IMR-90 (cell line): ENCODE data around the gene HLA-DOB. TPM values are rescaled to one million over a fixed set of nuclear protein-coding genes. Genes with fewer than 3 reads are reported as not detected.

Experiments used
- ATAC-seq: fragments of 200-7000 bp; cut with Tn5 transposase; 2 replicates; pipeline ENCODE4 v1.9.1; 2020; ENCODE audit warnings: low read depth, mild to moderate bottlenecking, moderate library complexity
- BruUV-seq: library from RNA; stranded (reverse); fragments of 400-500 nt; replicated peaks from 2 replicates; lab custom pipeline; 2021; lab: Mats Ljungman, UMichigan
- CTCF ChIA-PET: fragments of 300-600 bp; formaldehyde crosslinking; extraction: SDS; loops from one replicate; lab custom pipeline; 2021; ENCODE audit warnings: antibody characterized with exemption; lab: Yijun Ruan, JAX
- POLR2A ChIA-PET: fragments of 300-600 bp; sonication (Branson Sonifier 250); formaldehyde crosslinking; loops from one replicate; lab custom pipeline; 2022; ENCODE audit warnings: antibody characterized with exemption; ENCODE audit not compliant: unreplicated experiment; lab: Charles Lee
- DNase-seq: peaks from one replicate; pipeline ENCODE4 v3.0.0; 2013
- H2AFZ ChIP-seq: replicated peaks from 2 replicates; pipeline ENCODE3; 2013; ENCODE audit warnings: low read length, mild to moderate bottlenecking; ENCODE audit not compliant: poor library complexity
- H2AK5ac ChIP-seq: 2 replicates; pipeline ENCODE4 v1.6.1; 2013; ENCODE audit warnings: low read depth, low read length, inconsistent platforms
- H2AK9ac ChIP-seq: replicated peaks from 2 replicates; pipeline ENCODE3; 2013; ENCODE audit warnings: mild to moderate bottlenecking, low read depth, low read length, moderate library complexity; ENCODE audit not compliant: poor library complexity
- H2BK120ac ChIP-seq: 2 replicates; pipeline ENCODE4 v1.6.1; 2013; ENCODE audit warnings: low read depth, low read length, inconsistent platforms
- H2BK15ac ChIP-seq: 3 replicates; pipeline ENCODE4 v1.6.1; 2013; ENCODE audit warnings: low read depth, low read length, inconsistent platforms
- H2BK20ac ChIP-seq: 2 replicates; pipeline ENCODE4 v1.6.1; 2013; ENCODE audit warnings: low read depth, mild to moderate bottlenecking, inconsistent platforms, low read length, moderate library complexity
- H2BK5ac ChIP-seq: 2 replicates; pipeline ENCODE4 v1.6.1; 2013; ENCODE audit warnings: mild to moderate bottlenecking, low read depth, low read length, inconsistent platforms; ENCODE audit not compliant: poor library complexity, severe bottlenecking
- H3K14ac ChIP-seq: replicated peaks from 2 replicates; pipeline ENCODE4 v1.6.1; 2013; ENCODE audit warnings: low read depth, low read length, inconsistent platforms
- H3K18ac ChIP-seq: 2 replicates; pipeline ENCODE4 v1.6.1; 2013; ENCODE audit warnings: low read depth, low read length, control low read depth
- H3K23ac ChIP-seq: 2 replicates; pipeline ENCODE4 v1.6.1; 2013; ENCODE audit warnings: low read depth, low read length, inconsistent platforms
- H3K27ac ChIP-seq: 2 replicates; pipeline ENCODE4 v1.5.1; 2013; ENCODE audit warnings: mild to moderate bottlenecking, control low read depth, low read length; ENCODE audit not compliant: insufficient read depth
- H3K27me3 ChIP-seq: 2 replicates; pipeline ENCODE4 v1.6.1; 2013; ENCODE audit warnings: low read length; ENCODE audit not compliant: control insufficient read depth, insufficient read depth
- H3K36me3 ChIP-seq: 2 replicates; pipeline ENCODE4 v1.6.1; 2013; ENCODE audit warnings: low read length, mixed read lengths; ENCODE audit not compliant: control insufficient read depth, insufficient read depth
- H3K4ac ChIP-seq: 2 replicates; pipeline ENCODE4 v1.6.1; 2013; ENCODE audit warnings: low read depth, low read length, inconsistent platforms
- H3K4me1 ChIP-seq: 2 replicates; pipeline ENCODE4 v1.6.1; 2013; ENCODE audit warnings: low read length, mixed read lengths; ENCODE audit not compliant: control insufficient read depth, insufficient read depth
- H3K4me2 ChIP-seq: 2 replicates; pipeline ENCODE4 v1.6.1; 2013; ENCODE audit warnings: low read depth, mild to moderate bottlenecking, control low read depth, low read length, moderate library complexity
- H3K4me3 ChIP-seq: 2 replicates; pipeline ENCODE4 v1.5.1; 2013; ENCODE audit warnings: low read depth, mild to moderate bottlenecking, control low read depth, low read length, moderate library complexity; ENCODE audit not compliant: insufficient read depth
- H3K56ac ChIP-seq: 2 replicates; pipeline ENCODE4 v1.6.1; 2013; ENCODE audit warnings: low read length, inconsistent platforms; ENCODE audit not compliant: insufficient read depth; ENCODE audit errors: extremely low read depth
- H3K79me1 ChIP-seq, 2 experiments: 2 replicates each; pipeline ENCODE4 v1.6.1; 2013; ENCODE audit warnings: low read length in 2 of 2, inconsistent platforms in 1 of 2, low read depth in 1 of 2
- H3K9ac ChIP-seq: 2 replicates; pipeline ENCODE4 v1.6.1; 2013; ENCODE audit warnings: low read depth, low read length, control low read depth
- H3K9me1 ChIP-seq: 2 replicates; pipeline ENCODE4 v1.6.1; 2013; ENCODE audit warnings: low read length, inconsistent platforms; ENCODE audit not compliant: insufficient read depth
- H3K9me3 ChIP-seq: 2 replicates; pipeline ENCODE4 v1.6.1; 2013; ENCODE audit warnings: low read length; ENCODE audit not compliant: control insufficient read depth, insufficient read depth
- H4K20me1 ChIP-seq: 2 replicates; pipeline ENCODE4 v1.6.1; 2013; ENCODE audit warnings: low read length, inconsistent platforms; ENCODE audit not compliant: insufficient read depth
- H4K5ac ChIP-seq: 2 replicates; pipeline ENCODE4 v1.6.1; 2013; ENCODE audit warnings: mild to moderate bottlenecking, low read depth, low read length, control low read depth
- H4K8ac ChIP-seq, 2 experiments: 2 replicates each; pipeline ENCODE4 v1.6.1; 2013; ENCODE audit warnings: low read depth in 2 of 2, low read length in 2 of 2, control low read depth in 1 of 2, inconsistent platforms in 1 of 2
- H4K91ac ChIP-seq: 2 replicates; pipeline ENCODE4 v1.6.1; 2013; ENCODE audit warnings: low read depth, low read length, inconsistent platforms; ENCODE audit not compliant: insufficient read depth
- BHLHE40 ChIP-seq: fragments of 150-350 bp; IDR thresholded peaks from 2 replicates; pipeline ENCODE4 v1.6.1; 2016; ENCODE audit warnings: mild to moderate bottlenecking, low read depth, low read length
- CEBPB ChIP-seq: IDR thresholded peaks from 2 replicates; pipeline ENCODE4 v1.6.1; 2012; ENCODE audit warnings: low read depth, low read length, improper control_type of control experiment
- ELK1 ChIP-seq: fragments of 150-350 bp; IDR thresholded peaks from 2 replicates; pipeline ENCODE4 v1.6.1; 2016; ENCODE audit warnings: low read depth, mild to moderate bottlenecking, low read length, moderate library complexity, borderline replicate concordance
- FOS ChIP-seq: fragments of 150-350 bp; IDR thresholded peaks from 2 replicates; pipeline ENCODE4 v1.6.1; 2016; ENCODE audit warnings: low read depth, low read length
- NFE2L2 ChIP-seq: fragments of 150-350 bp; IDR thresholded peaks from 2 replicates; pipeline ENCODE4 v1.6.1; 2016; ENCODE audit warnings: low read depth, mild to moderate bottlenecking, low read length
- RFX5 ChIP-seq: IDR thresholded peaks from 2 replicates; pipeline ENCODE4 v1.8.0; 2012; ENCODE audit warnings: low read depth, mild to moderate bottlenecking, low read length, moderate library complexity
- SMC3 ChIP-seq: fragments of 150-350 bp; IDR thresholded peaks from 2 replicates; pipeline ENCODE4 v1.6.1; 2016; ENCODE audit warnings: low read depth, mild to moderate bottlenecking, antibody characterized with exemption, low read length, moderate library complexity
- USF2 ChIP-seq: fragments of 150-350 bp; IDR thresholded peaks from 2 replicates; pipeline ENCODE4 v1.6.1; 2017; ENCODE audit warnings: mild to moderate bottlenecking, antibody characterized with exemption, low read length, low read depth
- WGBS, 2 experiments: methylation state at CpG; one replicate each; pipeline versions ENCODE4 v1.1.5 to v1.1.7; 2013; ENCODE audit warnings: missing lambda C conversion rate in 2 of 2; ENCODE audit not compliant: insufficient read length in 1 of 2; ENCODE audit errors: extremely low coverage in 2 of 2; 5-methylcytosine and 5-hydroxymethylcytosine counted together
- dilution Hi-C: fragments of 300-500 bp; cut with HindIII; formaldehyde crosslinking; loops from one replicate; pipeline ENCODE4 v1.14.3; 2018; ENCODE audit warnings: low sequenced_read_pairs; ENCODE audit not compliant: unreplicated experiment
- in situ Hi-C: fragments of 300-500 bp; cut with MboI; formaldehyde crosslinking; loops from 3 replicates; pipeline ENCODE4 v1.14.3; 2019; ENCODE audit warnings: low sequenced_read_pairs, inconsistent platforms, mixed read lengths
- intact Hi-C: fragments of 100-400 bp; cut with micrococcal nuclease; formaldehyde crosslinking; loops from 2 replicates; pipeline ENCODE4 v1.10.0; 2022
- polyA plus RNA-seq, 3 experiments: library from polyadenylated mRNA; depleted of rRNA; stranded (reverse); fragments of >200 nt; gene quantifications; 2 replicates each; pipeline ENCODE4 v1.2.3, GENCODE V29; 2012; ENCODE audit warnings: low replicate concordance in 1 of 3
- total RNA-seq: library from RNA; depleted of rRNA; stranded (reverse); fragments of >200 nt; gene quantifications from 2 replicates; pipeline ENCODE4 v1.2.3, GENCODE V29; 2012

HLA-DOB gene
- total and polyA plus RNA-seq, 2 of the 4 experiments (the other 2 are of a cell fraction), result 0.36 to 2.3 TPM

- no peak for TF ChIP-seq CEBPB
These were observed 26.7 kb upstream of the HLA-DOB start (continued) for GRCh38 chr6:32843331-32843978.

GRCh38 chr6:32842690-32843089 lies 25.9 kb upstream of the HLA-DOB start:
- Histone ChIP-seq H3K18ac (no peak overlapping the region), H3K27ac (no peak overlapping the region), H3K9ac (no peak overlapping the region), H2BK5ac (no peak overlapping the region), H2BK20ac (no peak overlapping the region), H4K91ac (no peak overlapping the region), H2BK120ac (no peak overlapping the region), H3K23ac (peak overlapping the region; percentile 97; the same call in 1 of the 2 replicates), H3K36me3 (peaks cover 15% of the 10 kb centered on the region), H4K20me1 (no peaks in the 10 kb centered on the region), H3K14ac (no peak overlapping the region), H2AK5ac (no peak overlapping the region), H3K27me3 (no peaks in the 10 kb centered on the region), H2AFZ (no peak overlapping the region), H3K9me3 (no peaks in the 10 kb centered on the region), H3K4ac (no peak overlapping the region), H3K56ac (no peak overlapping the region), H3K79me1 (peaks cover 0 to 25% of the 10 kb centered on the region in 2 experiments; a peak in 2 of 4 replicates), H3K4me1 (peaks cover 5% of the 10 kb centered on the region), H2AK9ac (no peak overlapping the region), H4K8ac (no peak overlapping the region; a peak in 1 of 4 replicates), H3K4me2 (no peak overlapping the region; the same call in 1 of the 2 replicates), H2BK15ac (no peak overlapping the region), H4K5ac (no peak overlapping the region), H3K4me3 (no peak overlapping the region), H3K9me1 (peaks cover 7% of the 10 kb centered on the region; the same call in 1 of the 2 replicates)
- ChIA-PET CTCF (interaction anchor here (1.1 kb wide), 1 partner anchor 11 kb away, joined by 4 read pairs; the partner anchor contains the start of genes PSMB9 and TAP1), POLR2A (no interaction called here)
- in situ Hi-C loops (no loop called here), intact Hi-C loops (no loop called here), dilution Hi-C loops (no loop called here)
- no peak for ATAC-seq
- no peak for DNase-seq
- BruUV-seq, result no TSS peak
- WGBS, 2 experiments, result 100% methylated on average over 3 of the region's 8 CpGs; no CpG with 5 or more reads in 1 of the 2 experiments
- TF ChIP-seq BHLHE40 (no peak), ELK1 (no peak), USF2 (no peak), RFX5 (no peak), NFE2L2 (no peak), FOS (no peak), SMC3 (no peak)
